AG04449 (cell line): Measurements from ENCODE around the gene MED16.
A peak's percentile ranks its signal among the peaks of the same experiment; 100 is the strongest.

Experiments
- CTCF ChIA-PET: fragments of 350-600 bp; formaldehyde crosslinking; extraction: SDS; loops from one replicate; lab custom pipeline; 2021; ENCODE audit warnings: antibody characterized with exemption; lab: Yijun Ruan, JAX
- POLR2A ChIA-PET: fragments of 400-600, 350-600 bp; formaldehyde crosslinking; extraction: SDS; loops from one replicate; lab custom pipeline; 2020; ENCODE audit warnings: antibody characterized with exemption, inconsistent platforms; lab: Yijun Ruan, JAX
- DNase-seq: peaks from one replicate; pipeline ENCODE4 v3.0.0-alpha.2; 2010; ENCODE audit warnings: low read depth, low spot score
- H3K4me3 ChIP-seq: 2 replicates; pipeline ENCODE4 v1.5.1; 2011; ENCODE audit warnings: low read depth, mild to moderate bottlenecking, control low read depth, low read length
- TF ChIP-seq, protein P1 (sequence below): IDR thresholded peaks from one replicate; pipeline ENCODE4 v1.5.1; 2011; ENCODE audit warnings: mild to moderate bottlenecking, moderate library complexity, low read length, control low read depth, inconsistent platforms; ENCODE audit not compliant: insufficient read depth; ENCODE audit errors: missing control alignments

MED16 gene

DNA sequence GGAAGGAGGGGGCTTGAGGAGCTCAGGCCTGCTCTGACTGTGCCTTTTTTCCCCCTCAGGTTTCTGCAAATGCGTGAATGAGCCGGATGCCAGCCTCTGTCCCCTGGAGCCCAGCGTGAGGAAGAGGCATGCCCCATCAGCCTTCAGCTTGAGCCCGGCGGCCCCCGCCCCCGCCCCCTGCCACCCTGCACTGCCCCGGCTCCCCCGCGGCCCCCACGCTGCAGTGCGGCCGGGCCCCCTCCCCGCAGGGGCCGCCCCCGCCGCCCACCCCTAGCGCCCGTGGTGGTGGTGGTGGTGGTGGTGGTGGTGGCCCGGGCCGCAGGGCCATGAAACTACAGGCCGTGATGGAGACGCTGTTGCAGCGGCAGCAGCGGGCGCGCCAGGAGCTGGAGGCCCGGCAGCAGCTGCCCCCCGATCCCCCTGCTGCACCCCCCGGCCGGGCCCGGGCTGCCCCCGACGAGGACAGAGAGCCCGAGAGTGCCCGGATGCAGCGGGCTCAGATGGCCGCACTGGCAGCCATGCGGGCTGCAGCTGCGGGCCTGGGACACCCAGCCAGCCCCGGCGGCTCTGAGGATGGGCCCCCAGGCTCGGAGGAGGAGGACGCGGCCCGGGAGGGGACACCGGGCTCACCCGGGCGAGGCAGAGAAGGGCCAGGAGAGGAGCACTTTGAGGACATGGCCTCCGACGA, 36.4 kb upstream of the MED16 start:
- CTCF ChIA-PET: no interaction called here
- TF ChIP-seq, protein P1, sequence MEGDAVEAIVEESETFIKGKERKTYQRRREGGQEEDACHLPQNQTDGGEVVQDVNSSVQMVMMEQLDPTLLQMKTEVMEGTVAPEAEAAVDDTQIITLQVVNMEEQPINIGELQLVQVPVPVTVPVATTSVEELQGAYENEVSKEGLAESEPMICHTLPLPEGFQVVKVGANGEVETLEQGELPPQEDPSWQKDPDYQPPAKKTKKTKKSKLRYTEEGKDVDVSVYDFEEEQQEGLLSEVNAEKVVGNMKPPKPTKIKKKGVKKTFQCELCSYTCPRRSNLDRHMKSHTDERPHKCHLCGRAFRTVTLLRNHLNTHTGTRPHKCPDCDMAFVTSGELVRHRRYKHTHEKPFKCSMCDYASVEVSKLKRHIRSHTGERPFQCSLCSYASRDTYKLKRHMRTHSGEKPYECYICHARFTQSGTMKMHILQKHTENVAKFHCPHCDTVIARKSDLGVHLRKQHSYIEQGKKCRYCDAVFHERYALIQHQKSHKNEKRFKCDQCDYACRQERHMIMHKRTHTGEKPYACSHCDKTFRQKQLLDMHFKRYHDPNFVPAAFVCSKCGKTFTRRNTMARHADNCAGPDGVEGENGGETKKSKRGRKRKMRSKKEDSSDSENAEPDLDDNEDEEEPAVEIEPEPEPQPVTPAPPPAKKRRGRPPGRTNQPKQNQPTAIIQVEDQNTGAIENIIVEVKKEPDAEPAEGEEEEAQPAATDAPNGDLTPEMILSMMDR: no peak
- H3K4me3 ChIP-seq: no peak overlapping the region
- POLR2A ChIA-PET: no interaction called here
- no peak for DNase-seq

DNA sequence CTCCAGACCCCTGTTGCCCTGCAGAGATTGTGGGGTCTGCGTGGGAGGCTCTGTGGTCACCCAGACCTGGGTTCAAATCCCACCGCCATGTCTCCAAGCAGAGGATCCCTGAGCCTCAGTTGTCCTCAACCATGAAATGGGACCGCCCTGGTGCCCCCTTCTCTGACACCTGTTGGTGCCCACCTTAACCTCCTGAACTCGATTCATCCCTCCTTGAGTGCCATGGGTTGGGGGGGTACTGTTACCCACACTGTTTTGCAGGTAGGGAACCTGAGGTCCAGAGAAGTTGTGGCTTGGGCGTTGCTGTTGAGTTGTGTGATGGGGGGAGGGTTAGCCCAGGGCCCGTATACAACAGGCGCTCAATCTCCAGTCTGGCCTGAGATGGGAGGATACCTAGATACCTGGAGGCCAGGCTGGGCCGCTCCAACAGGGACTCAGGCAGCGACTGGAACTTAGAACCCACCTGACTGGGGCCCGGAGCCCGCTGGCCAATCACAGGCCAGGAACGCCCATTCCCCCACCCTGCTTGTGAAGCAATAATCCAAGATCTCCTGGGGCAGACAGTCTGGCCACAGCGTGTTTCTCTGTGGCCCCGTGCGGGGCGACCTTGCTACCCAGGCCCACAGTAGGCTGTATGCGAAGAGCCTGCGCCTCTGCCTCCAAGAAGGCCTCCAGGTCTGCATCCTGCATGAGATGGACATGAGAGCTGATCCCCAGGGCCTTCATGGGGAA, 35.6 kb upstream of the MED16 start:
- TF ChIP-seq, protein P1: no peak
- no peak overlapping the region; the same call in 1 of the 2 replicates for H3K4me3 ChIP-seq
- no peak for DNase-seq
- ChIA-PET CTCF (interaction anchor here (1.5 kb wide), 2 partner anchors 42 to 55 kb away, joined by 4 to 11 read pairs; partner anchors contain the start of gene WDR18), POLR2A (no interaction called here)

DNA sequence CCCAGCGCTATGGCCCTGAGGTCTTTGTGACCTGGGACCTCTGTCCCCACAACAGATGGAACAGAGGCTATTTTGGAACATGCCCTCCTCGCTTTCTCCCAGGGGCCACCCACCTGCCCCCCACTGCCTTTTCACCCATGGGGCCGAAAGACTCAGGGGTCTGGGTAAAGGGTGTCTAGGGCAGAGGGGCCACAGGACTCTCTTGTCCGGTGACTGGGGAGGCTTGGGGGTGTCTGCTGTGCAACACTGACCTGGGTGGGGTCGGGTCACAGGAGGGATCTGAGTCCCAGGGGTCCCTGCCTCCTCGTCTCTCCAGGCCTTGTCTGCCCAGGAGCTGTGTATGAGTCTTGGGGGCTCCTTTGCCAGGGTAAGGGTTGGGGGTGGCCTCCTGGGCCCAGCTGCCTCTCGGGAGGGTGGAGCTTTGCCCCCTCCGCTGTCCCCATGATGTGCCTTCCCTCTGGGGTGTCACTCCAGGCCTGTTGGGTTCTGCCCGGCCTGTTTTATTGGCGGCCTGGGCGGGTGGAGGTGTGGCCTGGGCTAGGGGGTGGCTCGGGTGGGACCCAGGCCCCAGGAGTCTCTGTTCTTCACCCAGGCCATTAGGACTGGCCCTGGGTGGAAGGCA, 34.9 kb upstream of the MED16 start:
- no peak for DNase-seq
- TF ChIP-seq, protein P1: no peak
- POLR2A ChIA-PET: interaction anchor here (1.0 kb wide), 1 partner anchor 57 kb away, joined by 3 read pairs; no protein-coding TSS in a partner anchor
- peak overlapping the region; percentile 85 for H3K4me3 ChIP-seq
- CTCF ChIA-PET: interaction anchor here (1.5 kb wide), 2 partner anchors 43 to 56 kb away, joined by 4 to 11 read pairs; partner anchors contain the start of gene WDR18

DNA sequence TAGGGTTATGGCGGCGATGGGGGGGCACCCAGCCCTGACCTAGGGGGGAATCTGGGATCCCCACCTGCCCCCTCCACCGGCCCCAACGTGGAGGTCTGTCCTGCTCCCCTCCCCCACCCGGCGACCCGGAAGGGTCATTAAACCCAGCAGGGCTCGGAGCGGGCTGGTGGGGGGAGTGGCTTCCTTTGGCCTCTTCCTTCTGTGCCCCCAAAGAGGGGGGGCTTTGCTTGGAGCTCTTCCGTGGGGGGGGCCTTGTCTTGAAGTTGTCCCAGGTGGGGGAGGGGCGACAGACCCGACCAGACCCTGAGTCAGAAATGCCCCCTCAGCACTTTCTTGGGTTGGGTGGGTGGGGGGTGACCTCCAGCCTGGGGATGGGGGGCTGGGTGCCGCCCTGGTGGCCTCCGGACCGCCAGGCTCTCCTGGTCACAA, 34.4 kb upstream of the MED16 start:
- CTCF ChIA-PET: interaction anchor here (1.5 kb wide), 2 partner anchors 43 to 56 kb away, joined by 4 to 11 read pairs; partner anchors contain the start of gene WDR18
- POLR2A ChIA-PET: interaction anchor here (1.0 kb wide), 1 partner anchor 58 kb away, joined by 3 read pairs; no protein-coding TSS in a partner anchor
- TF ChIP-seq, protein P1: no peak
- DNase-seq: no peak
- H3K4me3 ChIP-seq: peak overlapping the region; percentile 85

DNA sequence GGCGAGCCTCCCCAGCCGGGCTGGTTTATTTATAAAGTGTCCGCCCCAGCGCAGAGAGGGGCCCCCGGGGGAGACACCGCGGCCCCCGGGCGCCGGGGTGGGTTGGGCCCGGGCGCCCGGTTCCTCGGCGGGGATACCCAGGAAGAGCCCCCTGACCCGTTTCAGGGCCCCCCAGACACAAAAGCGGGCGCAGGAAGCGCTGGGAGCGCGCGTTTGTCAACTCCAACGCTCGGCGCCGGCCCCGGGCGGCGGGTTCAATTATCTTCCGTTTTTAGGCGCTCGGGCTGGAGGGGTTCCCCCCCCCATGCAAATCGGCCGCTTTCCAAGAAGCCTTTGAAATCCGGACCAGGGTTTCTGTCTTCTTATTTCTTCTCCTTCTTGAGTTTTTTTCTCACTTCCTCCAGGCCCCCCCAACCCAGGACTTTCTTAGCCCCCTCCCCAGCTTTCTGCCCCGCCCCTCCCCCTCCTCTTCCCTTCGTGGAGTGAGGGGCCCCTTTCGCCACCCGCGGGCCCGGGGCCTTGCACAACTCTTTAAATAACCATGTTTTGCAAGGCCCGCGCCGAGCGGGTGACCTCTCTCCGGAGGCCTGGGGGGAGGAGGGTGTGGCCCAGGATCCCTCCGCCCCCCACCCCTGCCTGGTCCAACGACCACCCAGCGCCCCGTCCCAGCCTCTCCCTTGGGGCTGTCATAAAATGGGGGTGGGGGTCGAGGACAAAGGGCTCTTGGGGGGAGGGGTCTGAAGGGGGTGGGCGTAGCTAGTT, 33.8 kb upstream of the MED16 start:
- ChIA-PET CTCF (interaction anchor here (1.5 kb wide), 2 partner anchors 44 to 57 kb away, joined by 4 to 11 read pairs; partner anchors contain the start of gene WDR18), POLR2A (interaction anchor here (1.0 kb wide), 1 partner anchor 58 kb away, joined by 3 read pairs; no protein-coding TSS in a partner anchor)
- peak overlapping the region; percentile 85 for H3K4me3 ChIP-seq
- no peak for DNase-seq
- TF ChIP-seq, protein P1: no peak
